Lower leg skin (tissue), 3 donors: ENCODE results near the gene MB21D2.

ENCODE experiments used
- CTCF ChIP-seq, 3 donors: fragments of 450-650 bp; IDR thresholded peaks; one replicate each; pipeline ENCODE4 v1.5.1; 2016; ENCODE audit warnings: antibody characterized with exemption in 3 of 3, mild to moderate bottlenecking in 3 of 3, moderate library complexity in 2 of 3
- POLR2A ChIP-seq, 2 donors: fragments of 450-650 bp; IDR thresholded peaks; one replicate each; pipeline ENCODE4 v1.6.1; 2016 to 2017; ENCODE audit warnings: antibody characterized with exemption in 2 of 2, mild to moderate bottlenecking in 1 of 2, moderate library complexity in 1 of 2

- TF ChIP-seq CTCF (IDR thresholded peaks at IDR 0.05) (no peak), POLR2A (IDR thresholded peaks at IDR 0.05) (no peak)
Measured at GRCh38 chr3:192825657-192826200, 91.9 kb downstream of the MB21D2 start.
